Colonic mucosa (tissue), 4 donors: Measurements from ENCODE around the gene SETD4. TPM values are rescaled to one million over a fixed set of nuclear protein-coding genes. Genes with fewer than 3 reads are reported as not detected.

Experiments
- DNase-seq: peaks from one replicate; pipeline ENCODE4 v3.0.0-alpha.2; 2020
- H3K27ac ChIP-seq: fragments of 200-600 bp; one replicate; pipeline ENCODE4 v1.8.0; 2021
- H3K27me3 ChIP-seq: fragments of 200-600 bp; one replicate; pipeline ENCODE4 v1.8.0; 2021
- H3K36me3 ChIP-seq: fragments of 200-600 bp; one replicate; pipeline ENCODE4 v1.8.0; 2021
- H3K4me1 ChIP-seq: fragments of 200-600 bp; one replicate; pipeline ENCODE4 v1.8.0; 2021; ENCODE audit warnings: mild to moderate bottlenecking
- H3K4me3 ChIP-seq: fragments of 200-600 bp; one replicate; pipeline ENCODE4 v1.8.0; 2021
- H3K9ac ChIP-seq, 2 donors: one replicate each; pipeline ENCODE4 v1.7.0; 2013; ENCODE audit warnings: control low read depth in 2 of 2, low read depth in 2 of 2, low read length in 2 of 2
- H3K9me3 ChIP-seq: fragments of 200-600 bp; one replicate; pipeline ENCODE4 v1.8.0; 2021
- intact Hi-C: fragments of 100-400 bp; cut with DNase I; formaldehyde crosslinking; loops from one replicate; pipeline ENCODE4 v1.14.1; 2022
- total RNA-seq, 2 donors: library from RNA; stranded (reverse); fragmentation: NEBNext Ultra II Directional in 1 of 2; extraction: Animal tissue kit (Norgen Biotek cat#: 25700) in 1 of 2; gene quantifications; one replicate each; pipeline ENCODE4 v1.2.1, GENCODE V29; 2021
- TF ChIP-seq, protein P1 (sequence below): fragments of 200-600 bp; IDR thresholded peaks from one replicate; pipeline ENCODE4 v1.8.0; 2022; ENCODE audit warnings: antibody characterized with exemption, mild to moderate bottlenecking
- donor health status: healthy.
- donor health status: DM: no; HTN: no; CAD: no.
- donor health status: DM: no; HTN: no; CAD: no.

The SETD4 gene
- total RNA-seq, 2 donors from 2014 or later, result 14.7 to 22.7 TPM

DNA sequence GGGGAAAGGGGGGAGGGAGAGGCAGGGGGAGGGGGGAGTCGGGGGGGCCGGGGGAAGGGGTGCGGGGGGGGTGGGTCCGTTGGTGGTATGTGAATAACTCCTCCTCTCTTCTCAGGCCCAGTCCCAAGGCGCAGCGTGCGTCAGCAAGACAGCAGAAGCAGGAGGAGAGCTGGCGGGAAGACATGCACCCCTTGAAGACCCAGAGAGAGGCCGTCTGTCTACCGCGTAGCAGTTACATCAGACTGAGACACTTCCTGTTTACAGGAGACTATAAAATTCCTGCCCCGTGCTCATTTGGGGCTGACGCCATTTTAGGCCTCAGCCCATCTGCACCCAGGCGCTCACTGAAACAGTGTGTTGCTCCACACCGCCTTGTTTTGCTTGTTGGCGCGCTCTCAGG, 55.3 kb downstream of the SETD4 start:
- Histone ChIP-seq H3K4me3 (no peak overlapping the region), H3K9ac (no peak overlapping the region), H3K36me3 (no peaks in the 10 kb centered on the region), H3K27me3 (no peaks in the 10 kb centered on the region), H3K4me1 (no peaks in the 10 kb centered on the region), H3K9me3 (no peaks in the 10 kb centered on the region), H3K27ac (no peak overlapping the region)
- intact Hi-C loops, result no loop called here
- TF ChIP-seq, protein P1, sequence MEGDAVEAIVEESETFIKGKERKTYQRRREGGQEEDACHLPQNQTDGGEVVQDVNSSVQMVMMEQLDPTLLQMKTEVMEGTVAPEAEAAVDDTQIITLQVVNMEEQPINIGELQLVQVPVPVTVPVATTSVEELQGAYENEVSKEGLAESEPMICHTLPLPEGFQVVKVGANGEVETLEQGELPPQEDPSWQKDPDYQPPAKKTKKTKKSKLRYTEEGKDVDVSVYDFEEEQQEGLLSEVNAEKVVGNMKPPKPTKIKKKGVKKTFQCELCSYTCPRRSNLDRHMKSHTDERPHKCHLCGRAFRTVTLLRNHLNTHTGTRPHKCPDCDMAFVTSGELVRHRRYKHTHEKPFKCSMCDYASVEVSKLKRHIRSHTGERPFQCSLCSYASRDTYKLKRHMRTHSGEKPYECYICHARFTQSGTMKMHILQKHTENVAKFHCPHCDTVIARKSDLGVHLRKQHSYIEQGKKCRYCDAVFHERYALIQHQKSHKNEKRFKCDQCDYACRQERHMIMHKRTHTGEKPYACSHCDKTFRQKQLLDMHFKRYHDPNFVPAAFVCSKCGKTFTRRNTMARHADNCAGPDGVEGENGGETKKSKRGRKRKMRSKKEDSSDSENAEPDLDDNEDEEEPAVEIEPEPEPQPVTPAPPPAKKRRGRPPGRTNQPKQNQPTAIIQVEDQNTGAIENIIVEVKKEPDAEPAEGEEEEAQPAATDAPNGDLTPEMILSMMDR, result no peak
- DNase-seq, result no peak

DNA sequence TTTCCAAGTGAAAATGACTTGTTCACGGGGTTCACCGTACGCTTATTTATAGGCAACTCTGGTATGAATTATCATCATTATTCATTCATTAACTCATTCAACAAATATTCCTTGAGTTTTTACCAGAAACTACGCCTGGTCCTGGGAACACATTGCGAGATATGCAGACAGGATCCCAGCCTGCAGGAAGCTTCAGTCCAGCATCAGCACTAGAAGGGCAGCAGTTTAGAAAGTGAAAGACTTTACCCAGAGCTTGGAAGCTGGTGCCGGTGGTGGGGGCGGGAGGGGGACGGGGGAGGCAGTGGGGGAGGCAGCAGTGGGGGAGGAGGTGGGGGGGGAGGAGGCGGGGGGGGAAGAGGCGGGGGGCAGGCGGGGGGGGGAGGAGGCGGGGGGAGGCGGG, 55.9 kb downstream of the SETD4 start:
- intact Hi-C loops, result no loop called here

DNA sequence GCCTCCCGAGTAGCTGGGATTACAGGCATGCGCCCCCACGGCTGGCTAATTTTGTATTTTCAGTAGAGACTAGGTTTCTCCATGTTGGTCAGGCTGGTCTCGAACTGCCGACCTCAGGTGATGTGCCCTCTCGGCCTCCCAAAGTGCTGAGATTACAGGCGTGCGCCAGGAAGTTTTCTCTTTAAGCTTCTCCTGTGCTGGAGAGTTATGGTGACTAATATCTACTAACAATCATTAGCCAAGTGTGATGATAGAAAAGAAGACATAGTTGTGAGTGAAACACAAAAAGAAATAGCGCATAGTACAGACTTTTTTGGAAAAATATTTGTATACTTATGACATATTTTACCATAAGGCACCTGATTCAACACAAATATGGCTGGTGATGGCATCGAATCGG, 56.5 kb downstream of the SETD4 start:
- Histone ChIP-seq H3K27ac (no peak overlapping the region), H3K9me3 (no peaks in the 10 kb centered on the region), H3K27me3 (no peaks in the 10 kb centered on the region), H3K4me1 (no peaks in the 10 kb centered on the region), H3K4me3 (no peak overlapping the region), H3K9ac (no peak overlapping the region), H3K36me3 (no peaks in the 10 kb centered on the region)
- intact Hi-C loops, result no loop called here
- TF ChIP-seq, protein P1, result no peak
- DNase-seq, result no peak

More for the DNA sequence above, 55.9 kb downstream of the SETD4 start:
- Histone ChIP-seq H3K4me1 (no peaks in the 10 kb centered on the region), H3K36me3 (no peaks in the 10 kb centered on the region), H3K4me3 (no peak overlapping the region), H3K27ac (no peak overlapping the region), H3K9me3 (no peaks in the 10 kb centered on the region), H3K27me3 (no peaks in the 10 kb centered on the region), H3K9ac (no peak overlapping the region)
- TF ChIP-seq, protein P1, result no peak
- no peak for DNase-seq

DNA sequence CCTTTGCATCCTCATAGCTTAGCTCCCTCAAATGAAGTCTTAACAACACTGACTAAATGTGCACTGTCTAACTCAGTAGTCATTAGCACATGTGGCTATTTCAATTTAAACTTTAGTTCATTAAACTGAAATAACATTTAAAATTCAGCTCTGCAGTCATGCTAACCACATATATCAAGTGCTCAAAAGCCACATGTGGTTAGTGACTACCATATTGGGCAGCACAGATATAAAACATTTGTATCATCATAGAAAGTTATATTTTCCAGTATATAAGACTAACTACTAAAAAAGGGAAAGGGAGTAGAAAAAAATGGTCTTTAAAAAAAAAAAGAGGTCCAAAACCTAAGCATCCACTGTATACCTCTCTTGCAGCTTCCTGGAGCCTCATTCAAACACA, 64.1 kb downstream of the SETD4 start:
- Histone ChIP-seq H3K9me3 (no peaks in the 10 kb centered on the region), H3K36me3 (no peaks in the 10 kb centered on the region), H3K9ac (no peak overlapping the region), H3K4me1 (no peaks in the 10 kb centered on the region), H3K4me3 (no peak overlapping the region), H3K27ac (no peak overlapping the region), H3K27me3 (no peaks in the 10 kb centered on the region)
- TF ChIP-seq, protein P1, result no peak
- no peak for DNase-seq
- intact Hi-C loops, result no loop called here

DNA sequence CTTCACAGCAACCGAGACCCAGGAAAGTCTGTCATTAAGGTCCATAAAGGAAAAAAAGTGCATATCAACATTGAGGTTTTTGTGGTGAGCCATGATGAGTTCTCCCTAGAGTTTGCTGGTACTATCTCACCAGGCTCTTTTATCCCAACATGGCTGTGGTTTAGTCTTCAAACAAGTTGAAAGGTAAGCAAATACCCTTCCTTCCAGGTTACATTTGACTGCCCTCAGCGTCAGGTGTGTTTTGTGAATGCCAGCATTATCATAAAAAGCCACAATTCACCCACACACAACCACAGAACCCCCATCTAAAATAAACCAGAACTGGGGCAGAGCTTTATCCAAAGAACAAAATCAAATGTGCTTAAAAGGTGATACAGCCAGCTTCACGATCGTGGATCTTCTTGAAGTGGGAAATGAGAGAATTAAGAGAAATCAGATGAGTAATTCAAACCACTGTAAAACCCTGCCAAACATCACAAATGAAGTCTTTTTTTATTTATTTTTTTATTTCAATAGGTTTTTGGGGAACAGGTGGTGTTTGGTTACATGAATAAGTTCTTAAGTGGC, 64.7 kb downstream of the SETD4 start:
- no peak overlapping the region for H3K9ac ChIP-seq

More for the DNA sequence above, 64.7 kb downstream of the SETD4 start:
- no peaks in the 10 kb centered on the region for H3K27me3 ChIP-seq
- H3K27ac ChIP-seq, result no peak overlapping the region
- intact Hi-C loops, result no loop called here
- no peak for DNase-seq
- TF ChIP-seq, protein P1, result no peak
- no peak overlapping the region for H3K4me3 ChIP-seq
- no peaks in the 10 kb centered on the region for H3K4me1 ChIP-seq
- H3K36me3 ChIP-seq, result no peaks in the 10 kb centered on the region
- H3K9me3 ChIP-seq, result no peaks in the 10 kb centered on the region
